Ramos (cell line): ENCODE measurements around the gene MRPL27.
"Not testable (repeated sequence)": the region's sequence is repeated elsewhere in the genome, so short reads cannot be mapped to it uniquely, and the experiment has no call there.

Source experiments
- in situ Hi-C: fragments of 300-500 bp; cut with MboI; formaldehyde crosslinking; loops from one replicate; pipeline ENCODE4 v1.14.3; 2022; ENCODE audit warnings: low sequenced_read_pairs; ENCODE audit not compliant: unreplicated experiment

MRPL27 gene

GRCh38 chr17:50347117-50347893 is 25.7 kb downstream of the MRPL27 start:
- in situ Hi-C loops = no loop called here

- in situ Hi-C loops = no loop called here
Measured at GRCh38 chr17:50346313-50347116, 26.5 kb downstream of the MRPL27 start.

GRCh38 chr17:50345432-50346312 is 27.3 kb downstream of the MRPL27 start, which contains the start of gene XYLT2:
XYLT2 (plus strand) TSS chr17:50346126; CDS start chr17:50346141, 15 bp downstream.
- in situ Hi-C loops = no loop called here

GRCh38 chr17:50344731-50345365 is 28.1 kb downstream of the MRPL27 start:
- in situ Hi-C loops = no loop called here

- in situ Hi-C loops = no loop called here
Measured at GRCh38 chr17:50339381-50339780, 33.6 kb downstream of the MRPL27 start.

GRCh38 chr17:50338645-50339044 is 34.3 kb downstream of the MRPL27 start:
- in situ Hi-C loops = no loop called here

GRCh38 chr17:50337956-50338355 is 35.0 kb downstream of the MRPL27 start:
- in situ Hi-C loops = no loop called here

- in situ Hi-C loops = not testable (repeated sequence)
Measured at GRCh38 chr17:50333291-50334057, 39.5 kb downstream of the MRPL27 start.

- in situ Hi-C loops = no loop called here
Measured at GRCh38 chr17:50332196-50332595, 40.8 kb downstream of the MRPL27 start.

GRCh38 chr17:50331085-50331791 is 41.7 kb downstream of the MRPL27 start:
- in situ Hi-C loops = no loop called here

GRCh38 chr17:50330151-50330775 is 42.7 kb downstream of the MRPL27 start:
- in situ Hi-C loops = no loop called here

GRCh38 chr17:50329716-50330115 is 43.3 kb downstream of the MRPL27 start:
- in situ Hi-C loops = no loop called here

GRCh38 chr17:50328363-50329325 is 44.3 kb downstream of the MRPL27 start:
- in situ Hi-C loops = no loop called here

- in situ Hi-C loops = no loop called here
Measured at GRCh38 chr17:50326831-50327364, 46.1 kb downstream of the MRPL27 start.

- in situ Hi-C loops = no loop called here
Measured at GRCh38 chr17:50325906-50326305, 47.1 kb downstream of the MRPL27 start.

- in situ Hi-C loops = no loop called here
Measured at GRCh38 chr17:50323060-50323459, 49.9 kb downstream of the MRPL27 start.

GRCh38 chr17:50322271-50322670 is 50.7 kb downstream of the MRPL27 start:
- in situ Hi-C loops = no loop called here
